IMR-90 (cell line): ENCODE data around the gene CHMP1B. TPM values are rescaled to one million over a fixed set of nuclear protein-coding genes. Genes with fewer than 3 reads are reported as not detected.

Experiments used
- ATAC-seq: fragments of 200-7000 bp; cut with Tn5 transposase; 2 replicates; pipeline ENCODE4 v1.9.1; 2020; ENCODE audit warnings: low read depth, mild to moderate bottlenecking, moderate library complexity
- BruUV-seq: library from RNA; stranded (reverse); fragments of 400-500 nt; replicated peaks from 2 replicates; lab custom pipeline; 2021; lab: Mats Ljungman, UMichigan
- CTCF ChIA-PET: fragments of 300-600 bp; formaldehyde crosslinking; extraction: SDS; loops from one replicate; lab custom pipeline; 2021; ENCODE audit warnings: antibody characterized with exemption; lab: Yijun Ruan, JAX
- POLR2A ChIA-PET: fragments of 300-600 bp; sonication (Branson Sonifier 250); formaldehyde crosslinking; loops from one replicate; lab custom pipeline; 2022; ENCODE audit warnings: antibody characterized with exemption; ENCODE audit not compliant: unreplicated experiment; lab: Charles Lee
- DNase-seq: peaks from one replicate; pipeline ENCODE4 v3.0.0; 2013
- H2AFZ ChIP-seq: replicated peaks from 2 replicates; pipeline ENCODE3; 2013; ENCODE audit warnings: low read length, mild to moderate bottlenecking; ENCODE audit not compliant: poor library complexity
- H2AK5ac ChIP-seq: 2 replicates; pipeline ENCODE4 v1.6.1; 2013; ENCODE audit warnings: low read depth, low read length, inconsistent platforms
- H2AK9ac ChIP-seq: replicated peaks from 2 replicates; pipeline ENCODE3; 2013; ENCODE audit warnings: mild to moderate bottlenecking, low read depth, low read length, moderate library complexity; ENCODE audit not compliant: poor library complexity
- H2BK120ac ChIP-seq: 2 replicates; pipeline ENCODE4 v1.6.1; 2013; ENCODE audit warnings: low read depth, low read length, inconsistent platforms
- H2BK15ac ChIP-seq: 3 replicates; pipeline ENCODE4 v1.6.1; 2013; ENCODE audit warnings: low read depth, low read length, inconsistent platforms
- H2BK20ac ChIP-seq: 2 replicates; pipeline ENCODE4 v1.6.1; 2013; ENCODE audit warnings: low read depth, mild to moderate bottlenecking, inconsistent platforms, low read length, moderate library complexity
- H2BK5ac ChIP-seq: 2 replicates; pipeline ENCODE4 v1.6.1; 2013; ENCODE audit warnings: mild to moderate bottlenecking, low read depth, low read length, inconsistent platforms; ENCODE audit not compliant: poor library complexity, severe bottlenecking
- H3K14ac ChIP-seq: replicated peaks from 2 replicates; pipeline ENCODE4 v1.6.1; 2013; ENCODE audit warnings: low read depth, low read length, inconsistent platforms
- H3K18ac ChIP-seq: 2 replicates; pipeline ENCODE4 v1.6.1; 2013; ENCODE audit warnings: low read depth, low read length, control low read depth
- H3K23ac ChIP-seq: 2 replicates; pipeline ENCODE4 v1.6.1; 2013; ENCODE audit warnings: low read depth, low read length, inconsistent platforms
- H3K27ac ChIP-seq: 2 replicates; pipeline ENCODE4 v1.5.1; 2013; ENCODE audit warnings: mild to moderate bottlenecking, control low read depth, low read length; ENCODE audit not compliant: insufficient read depth
- H3K27me3 ChIP-seq: 2 replicates; pipeline ENCODE4 v1.6.1; 2013; ENCODE audit warnings: low read length; ENCODE audit not compliant: control insufficient read depth, insufficient read depth
- H3K36me3 ChIP-seq: 2 replicates; pipeline ENCODE4 v1.6.1; 2013; ENCODE audit warnings: low read length, mixed read lengths; ENCODE audit not compliant: control insufficient read depth, insufficient read depth
- H3K4ac ChIP-seq: 2 replicates; pipeline ENCODE4 v1.6.1; 2013; ENCODE audit warnings: low read depth, low read length, inconsistent platforms
- H3K4me1 ChIP-seq: 2 replicates; pipeline ENCODE4 v1.6.1; 2013; ENCODE audit warnings: low read length, mixed read lengths; ENCODE audit not compliant: control insufficient read depth, insufficient read depth
- H3K4me2 ChIP-seq: 2 replicates; pipeline ENCODE4 v1.6.1; 2013; ENCODE audit warnings: low read depth, mild to moderate bottlenecking, control low read depth, low read length, moderate library complexity
- H3K4me3 ChIP-seq: 2 replicates; pipeline ENCODE4 v1.5.1; 2013; ENCODE audit warnings: low read depth, mild to moderate bottlenecking, control low read depth, low read length, moderate library complexity; ENCODE audit not compliant: insufficient read depth
- H3K56ac ChIP-seq: 2 replicates; pipeline ENCODE4 v1.6.1; 2013; ENCODE audit warnings: low read length, inconsistent platforms; ENCODE audit not compliant: insufficient read depth; ENCODE audit errors: extremely low read depth
- H3K79me1 ChIP-seq, 2 experiments: 2 replicates each; pipeline ENCODE4 v1.6.1; 2013; ENCODE audit warnings: low read length in 2 of 2, inconsistent platforms in 1 of 2, low read depth in 1 of 2
- H3K9ac ChIP-seq: 2 replicates; pipeline ENCODE4 v1.6.1; 2013; ENCODE audit warnings: low read depth, low read length, control low read depth
- H3K9me1 ChIP-seq: 2 replicates; pipeline ENCODE4 v1.6.1; 2013; ENCODE audit warnings: low read length, inconsistent platforms; ENCODE audit not compliant: insufficient read depth
- H3K9me3 ChIP-seq: 2 replicates; pipeline ENCODE4 v1.6.1; 2013; ENCODE audit warnings: low read length; ENCODE audit not compliant: control insufficient read depth, insufficient read depth
- H4K20me1 ChIP-seq: 2 replicates; pipeline ENCODE4 v1.6.1; 2013; ENCODE audit warnings: low read length, inconsistent platforms; ENCODE audit not compliant: insufficient read depth
- H4K5ac ChIP-seq: 2 replicates; pipeline ENCODE4 v1.6.1; 2013; ENCODE audit warnings: mild to moderate bottlenecking, low read depth, low read length, control low read depth
- H4K8ac ChIP-seq, 2 experiments: 2 replicates each; pipeline ENCODE4 v1.6.1; 2013; ENCODE audit warnings: low read depth in 2 of 2, low read length in 2 of 2, control low read depth in 1 of 2, inconsistent platforms in 1 of 2
- H4K91ac ChIP-seq: 2 replicates; pipeline ENCODE4 v1.6.1; 2013; ENCODE audit warnings: low read depth, low read length, inconsistent platforms; ENCODE audit not compliant: insufficient read depth
- CHD1 ChIP-seq: IDR thresholded peaks from 2 replicates; pipeline ENCODE4 v1.6.1; 2012; ENCODE audit warnings: low read depth, low read length, improper control_type of control experiment
- CTCF ChIP-seq: conservative IDR thresholded peaks from 2 replicates; pipeline ENCODE4 v1.5.1; 2012; ENCODE audit warnings: mild to moderate bottlenecking, low read depth, low read length, improper control_type of control experiment
- FOS ChIP-seq: fragments of 150-350 bp; IDR thresholded peaks from 2 replicates; pipeline ENCODE4 v1.6.1; 2016; ENCODE audit warnings: low read depth, low read length
- NFE2L2 ChIP-seq: fragments of 150-350 bp; IDR thresholded peaks from 2 replicates; pipeline ENCODE4 v1.6.1; 2016; ENCODE audit warnings: low read depth, mild to moderate bottlenecking, low read length
- POLR2A ChIP-seq: IDR thresholded peaks from 2 replicates; pipeline ENCODE4 v1.6.1; 2012; ENCODE audit warnings: mild to moderate bottlenecking, low read depth, low read length
- RAD21 ChIP-seq: IDR thresholded peaks from 2 replicates; pipeline ENCODE4 v1.6.1; 2012; ENCODE audit warnings: low read length, improper control_type of control experiment
- RFX5 ChIP-seq: IDR thresholded peaks from 2 replicates; pipeline ENCODE4 v1.8.0; 2012; ENCODE audit warnings: low read depth, mild to moderate bottlenecking, low read length, moderate library complexity
- USF2 ChIP-seq: fragments of 150-350 bp; IDR thresholded peaks from 2 replicates; pipeline ENCODE4 v1.6.1; 2017; ENCODE audit warnings: mild to moderate bottlenecking, antibody characterized with exemption, low read length, low read depth
- WGBS, 2 experiments: methylation state at CpG; one replicate each; pipeline versions ENCODE4 v1.1.5 to v1.1.7; 2013; ENCODE audit warnings: missing lambda C conversion rate in 2 of 2; ENCODE audit not compliant: insufficient read length in 1 of 2; ENCODE audit errors: extremely low coverage in 2 of 2; 5-methylcytosine and 5-hydroxymethylcytosine counted together
- dilution Hi-C: fragments of 300-500 bp; cut with HindIII; formaldehyde crosslinking; loops from one replicate; pipeline ENCODE4 v1.14.3; 2018; ENCODE audit warnings: low sequenced_read_pairs; ENCODE audit not compliant: unreplicated experiment
- in situ Hi-C: fragments of 300-500 bp; cut with MboI; formaldehyde crosslinking; loops from 3 replicates; pipeline ENCODE4 v1.14.3; 2019; ENCODE audit warnings: low sequenced_read_pairs, inconsistent platforms, mixed read lengths
- intact Hi-C: fragments of 100-400 bp; cut with micrococcal nuclease; formaldehyde crosslinking; loops from 2 replicates; pipeline ENCODE4 v1.10.0; 2022
- polyA plus RNA-seq, 3 experiments: library from polyadenylated mRNA; depleted of rRNA; stranded (reverse); fragments of >200 nt; gene quantifications; 2 replicates each; pipeline ENCODE4 v1.2.3, GENCODE V29; 2012; ENCODE audit warnings: low replicate concordance in 1 of 3
- total RNA-seq: library from RNA; depleted of rRNA; stranded (reverse); fragments of >200 nt; gene quantifications from 2 replicates; pipeline ENCODE4 v1.2.3, GENCODE V29; 2012

The CHMP1B gene
- total and polyA plus RNA-seq, 2 of the 4 experiments (the other 2 are of a cell fraction) = 21.1 to 39.4 TPM

GRCh38 chr18:11884396-11885030, 33.3 kb downstream of the CHMP1B start:
- H4K91ac ChIP-seq = no peak overlapping the region; the same call in 1 of the 2 replicates
- no peak overlapping the region for H3K18ac ChIP-seq
- in situ Hi-C loops = no loop called here
- no peak overlapping the region for H2AK5ac ChIP-seq
- WGBS, 2 experiments = no CpG with 5 or more reads among the region's 12 CpGs
- CTCF ChIA-PET = no interaction called here
- no peaks in the 10 kb centered on the region for H3K4me1 ChIP-seq
- BruUV-seq = no TSS peak
- peaks cover 7% of the 10 kb centered on the region for H3K9me1 ChIP-seq
- no peak overlapping the region for H2AK9ac ChIP-seq
- H3K27me3 ChIP-seq = no peaks in the 10 kb centered on the region
- H3K23ac ChIP-seq = no peak overlapping the region
- DNase-seq (no peak), ATAC-seq (no peak)
- no peaks in the 10 kb centered on the region for H4K20me1 ChIP-seq
- TF ChIP-seq CTCF = no peak
- no peak for TF ChIP-seq POLR2A
- TF ChIP-seq RAD21 = no peak
- no peak for TF ChIP-seq CHD1
- no peak for TF ChIP-seq FOS
- no peak for TF ChIP-seq RFX5
- no peak for TF ChIP-seq USF2
- no peak for TF ChIP-seq NFE2L2
- POLR2A ChIA-PET = no interaction called here
- H2BK20ac ChIP-seq = no peak overlapping the region
- no peak overlapping the region for H3K4me3 ChIP-seq
- no peaks in the 10 kb centered on the region for H3K9me3 ChIP-seq
- no peak overlapping the region for H3K4ac ChIP-seq
- H2BK120ac ChIP-seq = peak overlapping the region; percentile 19; the same call in 1 of the 2 replicates
- H2BK15ac ChIP-seq = no peak overlapping the region; the same call in 2 of the 3 replicates
- H3K4me2 ChIP-seq = no peak overlapping the region
- intact Hi-C loops = no loop called here
- H3K56ac ChIP-seq = no peak overlapping the region
- no peak overlapping the region for H2BK5ac ChIP-seq
- H3K36me3 ChIP-seq = peaks cover 30% of the 10 kb centered on the region
- no peak overlapping the region for H3K9ac ChIP-seq
- no peak overlapping the region for H2AFZ ChIP-seq
- no peak overlapping the region for H3K27ac ChIP-seq
- no peak overlapping the region for H4K5ac ChIP-seq
- H3K79me1 ChIP-seq = no peaks in the 10 kb centered on the region
- no peak overlapping the region for H4K8ac ChIP-seq
- no peak overlapping the region for H3K14ac ChIP-seq
- dilution Hi-C loops = no loop called here
